HG03108 (cell line): ENCODE results near the gene ANO5.
A peak's percentile ranks its signal among the peaks of the same experiment; 100 is the strongest.

ENCODE experiments used
- ATAC-seq: cut with Tn5 transposase; IDR thresholded peaks from one replicate; pipeline ENCODE4 v1.9.1; 2021; ENCODE audit warnings: moderate library complexity; ENCODE audit not compliant: unreplicated experiment

The ANO5 gene

GRCh38 chr11:22192642-22193347, at the start of gene ANO5:
Gene ANO5 (plus strand): TSS chr11:22193085. CDS start chr11:22193493, 408 bp downstream.
- no peak for ATAC-seq

DNA sequence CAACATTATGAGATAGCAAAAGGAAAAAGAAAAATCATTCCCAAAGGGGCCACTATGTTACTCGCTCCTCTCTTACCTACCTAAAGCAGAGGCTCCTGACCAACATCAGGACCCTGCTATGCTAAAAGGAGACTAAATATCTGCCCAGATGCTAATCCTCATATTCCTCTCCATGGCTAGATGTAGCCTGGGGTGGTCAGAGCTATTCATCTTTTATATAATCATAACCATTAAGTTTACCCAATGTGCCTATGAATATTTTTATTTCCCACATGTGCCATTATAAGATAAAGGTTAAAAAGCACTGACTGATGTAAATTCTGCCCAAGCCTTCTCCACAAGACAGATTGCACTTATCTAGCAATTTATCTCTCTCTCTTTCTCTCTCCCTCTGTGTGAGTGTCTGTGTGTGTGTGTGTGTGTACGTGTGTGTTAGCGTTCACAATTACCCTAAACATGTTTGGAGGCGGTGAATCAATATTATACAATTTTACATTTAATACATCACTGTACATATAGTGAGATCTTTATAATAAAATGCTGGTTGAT, 41.2 kb upstream of the ANO5 start:
- no peak for ATAC-seq

- ATAC-seq: no peak
Measured at GRCh38 chr11:22157531-22157930, 35.4 kb upstream of the ANO5 start.

DNA sequence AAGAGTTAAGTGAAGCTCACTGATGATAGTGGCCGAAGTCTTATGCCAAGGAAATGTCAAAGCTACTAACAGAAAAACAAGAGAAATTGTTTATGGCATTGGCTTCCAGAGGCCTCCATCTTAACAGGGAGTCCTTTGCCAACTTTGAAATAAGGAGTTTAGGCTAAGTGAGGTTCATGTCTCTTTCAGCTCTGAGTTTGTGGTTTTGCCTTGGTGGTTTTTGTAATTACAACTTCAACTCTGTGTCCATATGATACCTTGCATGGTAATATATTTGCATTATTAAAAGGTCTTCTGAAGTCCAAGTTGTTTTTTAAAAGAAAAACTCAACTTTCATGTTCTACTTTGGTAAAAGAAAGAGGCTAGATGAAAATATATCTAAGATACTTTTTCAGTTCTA, 31.4 kb upstream of the ANO5 start:
- no peak for ATAC-seq

DNA sequence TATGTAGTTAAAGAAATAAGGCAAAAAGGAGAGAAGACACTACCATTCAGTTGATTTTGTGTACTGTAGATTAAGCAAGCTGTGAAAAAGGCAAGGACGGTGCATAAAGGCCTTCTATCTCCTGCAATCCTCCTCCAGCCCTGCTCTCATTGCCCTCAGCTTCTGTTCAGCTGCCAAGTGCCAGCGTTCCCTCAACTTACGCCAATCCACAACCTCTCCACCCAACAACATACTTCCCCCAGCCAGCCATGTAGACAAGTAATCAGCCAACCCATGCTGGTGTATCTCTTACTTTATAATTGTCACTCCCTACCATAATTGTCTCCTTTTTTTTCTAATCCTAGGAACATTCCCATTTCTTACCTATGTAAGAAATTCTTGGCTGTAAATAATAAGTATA, 30.1 kb upstream of the ANO5 start:
- ATAC-seq: no peak

- peak; percentile 70 for ATAC-seq
Measured at GRCh38 chr11:22163394-22163797, 29.5 kb upstream of the ANO5 start.

- no peak for ATAC-seq
Measured at GRCh38 chr11:22165087-22165486, 27.8 kb upstream of the ANO5 start.

GRCh38 chr11:22165759-22166513, 26.9 kb upstream of the ANO5 start:
- no peak for ATAC-seq

DNA sequence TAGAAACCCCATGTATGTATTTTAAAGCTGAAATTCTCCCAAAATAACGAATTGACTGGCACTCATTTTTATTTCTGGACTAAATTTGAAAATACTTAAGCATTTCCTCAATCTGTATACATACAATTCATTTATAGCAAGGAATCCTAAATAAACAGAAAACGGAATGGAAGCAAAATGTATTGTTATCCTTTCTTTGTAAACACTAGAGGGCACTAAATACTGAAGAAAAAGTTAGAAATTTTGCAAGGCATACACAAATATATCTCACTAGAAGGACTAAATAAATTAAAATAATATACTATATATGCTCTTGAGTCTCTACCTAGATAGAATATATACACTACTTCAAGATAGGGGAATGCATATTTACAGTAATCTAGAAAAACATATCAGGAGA, 23.1 kb upstream of the ANO5 start:
- no peak for ATAC-seq

DNA sequence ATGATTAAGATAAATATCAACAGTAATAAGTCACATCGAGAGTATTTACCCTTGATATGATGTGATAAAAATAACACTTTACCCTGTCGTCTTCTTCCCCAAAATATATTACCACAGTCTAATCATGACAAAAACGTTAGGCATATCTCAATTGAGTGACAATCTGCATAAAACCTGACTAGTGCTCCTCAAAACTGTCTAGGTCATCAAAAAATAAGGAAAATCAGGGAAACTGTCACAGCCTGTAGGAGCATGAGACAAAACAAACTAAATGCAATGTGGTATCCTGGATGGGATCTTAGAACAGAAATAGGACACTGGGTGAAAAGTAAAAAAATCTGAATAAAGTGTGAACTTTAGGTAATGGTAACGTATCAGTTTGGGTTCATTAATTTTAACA, 19.4 kb upstream of the ANO5 start:
- ATAC-seq: no peak

- no peak for ATAC-seq
Measured at GRCh38 chr11:22177186-22177585, 15.7 kb upstream of the ANO5 start.

- no peak for ATAC-seq
Measured at GRCh38 chr11:22179626-22180025, 13.3 kb upstream of the ANO5 start.

DNA sequence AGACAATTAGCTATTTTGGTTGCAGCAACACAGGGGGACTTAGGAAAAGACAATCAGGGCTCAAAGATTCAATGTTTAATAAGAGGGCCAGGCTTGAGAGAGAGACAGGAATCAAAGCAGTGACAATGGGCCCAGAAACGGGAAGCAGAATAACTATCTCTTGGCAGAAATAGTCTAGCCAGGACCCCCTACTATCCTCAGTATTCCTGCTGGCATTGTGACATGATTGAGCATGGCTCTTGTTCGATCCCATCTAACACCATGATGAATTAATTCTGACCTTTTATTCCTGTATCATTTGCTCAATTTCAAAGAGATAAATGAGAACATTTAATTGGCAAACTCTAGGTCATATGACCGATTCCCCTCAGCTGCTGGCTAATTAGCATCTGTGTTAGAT, 12.8 kb upstream of the ANO5 start:
- ATAC-seq: no peak

GRCh38 chr11:22189660-22190059, 3.2 kb upstream of the ANO5 start:
- ATAC-seq: no peak

GRCh38 chr11:22190827-22191463, 1.9 kb upstream of the ANO5 start:
- no peak for ATAC-seq

GRCh38 chr11:22192289-22192641, 620 bp upstream of the ANO5 start:
- no peak for ATAC-seq

- ATAC-seq: no peak
Measured at GRCh38 chr11:22193348-22194051, 615 bp downstream of the ANO5 start.

DNA sequence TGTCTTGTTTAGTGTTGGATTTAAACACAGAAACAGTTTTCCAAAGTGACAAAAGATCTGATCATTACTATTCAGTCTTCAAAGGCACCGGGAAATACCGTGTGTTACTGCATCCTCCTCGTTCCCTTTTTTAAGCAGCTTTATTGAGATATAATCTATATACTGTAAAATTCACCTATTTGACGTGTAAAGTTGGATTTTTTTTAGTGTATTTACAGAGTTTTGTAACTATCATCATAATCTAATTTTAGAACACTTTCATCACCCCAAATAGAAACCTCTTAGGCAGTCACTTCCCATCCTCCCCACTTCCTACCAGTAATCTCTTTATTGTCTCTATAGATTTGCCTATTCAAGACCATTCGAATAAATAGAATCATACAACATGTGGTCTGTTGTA, 1.4 kb downstream of the ANO5 start:
- ATAC-seq: no peak

- ATAC-seq: no peak
Measured at GRCh38 chr11:22194907-22195306, 2.0 kb downstream of the ANO5 start.

DNA sequence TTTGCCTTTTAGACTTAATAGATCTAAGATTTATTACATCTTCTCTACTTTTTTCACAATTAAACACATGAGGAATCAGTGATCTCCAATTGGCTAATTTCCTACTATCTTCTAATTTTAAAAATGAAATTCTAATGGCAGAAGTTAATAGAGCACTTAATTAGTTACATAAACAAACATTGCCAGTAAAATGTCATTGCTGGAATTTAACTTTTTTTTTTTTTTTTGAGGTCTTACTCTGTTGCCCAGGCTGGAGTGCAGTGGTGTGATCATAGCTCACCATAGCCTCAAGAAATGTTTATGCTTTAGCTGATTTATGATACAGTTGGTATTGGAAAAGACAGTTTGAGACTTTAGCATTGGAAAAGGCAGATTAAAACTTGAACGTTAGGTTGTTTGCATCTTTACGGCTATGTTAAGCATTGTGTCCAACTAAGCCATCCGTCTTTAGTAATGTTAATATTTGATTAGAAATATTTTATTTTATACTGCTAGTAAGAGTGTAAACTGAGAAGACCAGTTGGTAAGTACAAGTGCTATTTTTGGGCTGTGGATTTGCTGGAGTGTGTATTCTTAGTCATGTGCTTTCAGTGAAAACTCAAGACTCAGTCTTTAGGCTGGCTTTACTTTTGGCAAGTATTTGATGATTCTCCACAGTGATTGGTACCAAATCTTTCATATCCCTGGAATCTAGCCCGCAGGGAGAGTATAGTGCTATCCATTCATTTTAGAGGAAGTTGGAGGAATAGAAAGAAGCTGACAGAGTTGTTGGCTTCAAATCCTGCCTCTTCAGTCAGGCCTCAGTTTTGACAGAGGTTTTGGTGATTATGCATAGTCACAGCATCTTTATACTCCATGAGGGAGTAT, 4.5 kb downstream of the ANO5 start:
- no peak for ATAC-seq
